ENCODE results near the gene OAS2.

Gene OAS2

GRCh38 chr12:113027726-113028125 lies 49.4 kb downstream of the OAS2 start:
- DNase-seq, result no peak

GRCh38 chr12:113030875-113031525 lies 52.7 kb downstream of the OAS2 start:
- peak; percentile 32 for DNase-seq

- no peak for DNase-seq
Observed at GRCh38 chr12:113039911-113040445, 61.7 kb downstream of the OAS2 start.

GRCh38 chr12:113040722-113041171 lies 62.4 kb downstream of the OAS2 start:
- no peak for DNase-seq

GRCh38 chr12:113041560-113041959 lies 63.2 kb downstream of the OAS2 start:
- DNase-seq, result no peak

- DNase-seq, result no peak
Observed at GRCh38 chr12:113043240-113043639, 64.9 kb downstream of the OAS2 start.

GRCh38 chr12:113044516-113044915 lies 66.2 kb downstream of the OAS2 start:
- DNase-seq, result no peak

GRCh38 chr12:113048716-113049127 lies 70.4 kb downstream of the OAS2 start:
- no peak for DNase-seq

GRCh38 chr12:113049976-113050742 lies 71.8 kb downstream of the OAS2 start:
- no peak for DNase-seq

- no peak for DNase-seq
Observed at GRCh38 chr12:113050795-113051194, 72.5 kb downstream of the OAS2 start.

- DNase-seq, result no peak
Observed at GRCh38 chr12:113051759-113052158, 73.4 kb downstream of the OAS2 start.

- no peak for DNase-seq
Observed at GRCh38 chr12:113052326-113052725, 74.0 kb downstream of the OAS2 start.

- DNase-seq, result no peak
Observed at GRCh38 chr12:113054948-113055486, 76.7 kb downstream of the OAS2 start.

- DNase-seq, result no peak
Observed at GRCh38 chr12:113055594-113056380, 77.5 kb downstream of the OAS2 start.

- DNase-seq, result no peak
Observed at GRCh38 chr12:113056381-113056630, 78.0 kb downstream of the OAS2 start.

GRCh38 chr12:113056631-113057488 lies 78.5 kb downstream of the OAS2 start, which contains the start of gene DTX1:
DTX1 (plus strand) TSS chr12:113056730; CDS start chr12:113058193, 1,463 bp downstream.
- no peak for DNase-seq

- no peak for DNase-seq
Observed at GRCh38 chr12:113057565-113058485, 79.5 kb downstream of the OAS2 start.

- no peak for DNase-seq
Observed at GRCh38 chr12:113058553-113058952, 80.2 kb downstream of the OAS2 start.

- DNase-seq, result no peak
Observed at GRCh38 chr12:113059071-113059595, 80.8 kb downstream of the OAS2 start.

- no peak for DNase-seq
Observed at GRCh38 chr12:113060336-113060960, 82.1 kb downstream of the OAS2 start.
